Osteoblast (primary cell): ENCODE data around the gene CYSRT1. TPM values are rescaled to one million over a fixed set of nuclear protein-coding genes. Genes with fewer than 3 reads are reported as not detected.

Source experiments
- DNase-seq: peaks from one replicate; pipeline ENCODE4 v3.0.0; 2011; ENCODE audit warnings: low spot score, mixed read lengths; ENCODE audit not compliant: insufficient read length; ENCODE audit errors: missing footprints
- H2AFZ ChIP-seq: 2 replicates; pipeline ENCODE4 v1.6.0; 2011; ENCODE audit warnings: mild to moderate bottlenecking, low read length
- H3K27ac ChIP-seq: 2 replicates; pipeline ENCODE4 v1.5.1; 2011; ENCODE audit warnings: mild to moderate bottlenecking, low read depth, low read length, moderate library complexity
- H3K27me3 ChIP-seq: 2 replicates; pipeline ENCODE4 v1.6.0; 2012; ENCODE audit warnings: mild to moderate bottlenecking, control low read depth, inconsistent platforms, low read length, moderate library complexity; ENCODE audit not compliant: insufficient read depth
- H3K36me3 ChIP-seq: 2 replicates; pipeline ENCODE4 v1.5.1; 2011; ENCODE audit warnings: mild to moderate bottlenecking, low read length, control low read depth, moderate library complexity; ENCODE audit not compliant: insufficient read depth
- H3K4me1 ChIP-seq: 2 replicates; pipeline ENCODE4 v1.5.1; 2011; ENCODE audit warnings: mild to moderate bottlenecking, low read length, control low read depth, moderate library complexity; ENCODE audit not compliant: insufficient read depth
- H3K4me2 ChIP-seq: 2 replicates; pipeline ENCODE4 v1.6.0; 2011; ENCODE audit warnings: mild to moderate bottlenecking, low read length; ENCODE audit not compliant: insufficient read depth
- H3K4me3 ChIP-seq: fragments of 200-600 bp; sonication (generic); 3 replicates; pipeline ENCODE4 v1.5.1; 2012; ENCODE audit warnings: mild to moderate bottlenecking, low read length, inconsistent platforms; ENCODE audit not compliant: insufficient read depth
- H3K79me2 ChIP-seq: 2 replicates; pipeline ENCODE4 v1.6.0; 2012; ENCODE audit warnings: mild to moderate bottlenecking, low read length, control low read depth, inconsistent platforms; ENCODE audit not compliant: insufficient read depth
- H3K9me3 ChIP-seq: 2 replicates; pipeline ENCODE4 v1.5.1; 2011; ENCODE audit warnings: low read depth, low read length, control low read depth
- H4K20me1 ChIP-seq: 2 replicates; pipeline ENCODE4 v1.6.0; 2012; ENCODE audit warnings: mild to moderate bottlenecking, low read length, control low read depth; ENCODE audit not compliant: insufficient read depth
- total RNA-seq: library from RNA; depleted of rRNA; stranded (reverse); fragments of >200 nt; gene quantifications from 2 replicates; pipeline ENCODE4 v1.2.3, GENCODE V29; 2012
- TF ChIP-seq, protein P1 (sequence below): IDR thresholded peaks from 2 replicates; pipeline ENCODE4 v1.5.1; 2011; ENCODE audit warnings: mild to moderate bottlenecking, low read depth, low read length, moderate library complexity; ENCODE audit errors: extremely low read depth

Gene CYSRT1, protein sequence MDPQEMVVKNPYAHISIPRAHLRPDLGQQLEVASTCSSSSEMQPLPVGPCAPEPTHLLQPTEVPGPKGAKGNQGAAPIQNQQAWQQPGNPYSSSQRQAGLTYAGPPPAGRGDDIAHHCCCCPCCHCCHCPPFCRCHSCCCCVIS
- total RNA-seq: 1.1 and 1.5 TPM in 2 replicates

- DNase-seq: no peak
- Histone ChIP-seq H3K27me3 (no peaks in the 10 kb centered on the region), H3K9me3 (no peaks in the 10 kb centered on the region), H2AFZ (peak within 1 kb of the TSS; percentile 91), H4K20me1 (no peaks in the 10 kb centered on the region), H3K36me3 (no peaks in the 10 kb centered on the region), H3K4me2 (peak within 1 kb of the TSS; percentile 87), H3K4me3 (peak within 1 kb of the TSS; percentile 90), H3K79me2 (no peaks in the 10 kb centered on the region), H3K4me1 (peaks cover 9% of the 10 kb centered on the region), H3K27ac (peak within 1 kb of the TSS; percentile 86)
- TF ChIP-seq, protein P1, sequence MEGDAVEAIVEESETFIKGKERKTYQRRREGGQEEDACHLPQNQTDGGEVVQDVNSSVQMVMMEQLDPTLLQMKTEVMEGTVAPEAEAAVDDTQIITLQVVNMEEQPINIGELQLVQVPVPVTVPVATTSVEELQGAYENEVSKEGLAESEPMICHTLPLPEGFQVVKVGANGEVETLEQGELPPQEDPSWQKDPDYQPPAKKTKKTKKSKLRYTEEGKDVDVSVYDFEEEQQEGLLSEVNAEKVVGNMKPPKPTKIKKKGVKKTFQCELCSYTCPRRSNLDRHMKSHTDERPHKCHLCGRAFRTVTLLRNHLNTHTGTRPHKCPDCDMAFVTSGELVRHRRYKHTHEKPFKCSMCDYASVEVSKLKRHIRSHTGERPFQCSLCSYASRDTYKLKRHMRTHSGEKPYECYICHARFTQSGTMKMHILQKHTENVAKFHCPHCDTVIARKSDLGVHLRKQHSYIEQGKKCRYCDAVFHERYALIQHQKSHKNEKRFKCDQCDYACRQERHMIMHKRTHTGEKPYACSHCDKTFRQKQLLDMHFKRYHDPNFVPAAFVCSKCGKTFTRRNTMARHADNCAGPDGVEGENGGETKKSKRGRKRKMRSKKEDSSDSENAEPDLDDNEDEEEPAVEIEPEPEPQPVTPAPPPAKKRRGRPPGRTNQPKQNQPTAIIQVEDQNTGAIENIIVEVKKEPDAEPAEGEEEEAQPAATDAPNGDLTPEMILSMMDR: no peak
Measured at GRCh38 chr9:137224830-137225694, at the start of gene CYSRT1. TSS of gene CYSRT1 (plus strand) at chr9:137225174. CDS start at chr9:137225622, 448 bp downstream.

GRCh38 chr9:137175345-137175961 is 49.5 kb upstream of the CYSRT1 start:
- Histone ChIP-seq H4K20me1 (peaks cover 12% of the 10 kb centered on the region), H3K27ac (no peak overlapping the region), H3K79me2 (no peaks in the 10 kb centered on the region), H3K4me3 (no peak overlapping the region), H3K27me3 (peaks cover 6% of the 10 kb centered on the region), H2AFZ (no peak overlapping the region), H3K36me3 (peaks cover 5% of the 10 kb centered on the region), H3K4me1 (no peaks in the 10 kb centered on the region), H3K4me2 (no peak overlapping the region), H3K9me3 (no peaks in the 10 kb centered on the region)
- DNase-seq: peak; percentile 93
- TF ChIP-seq, protein P1: no peak

GRCh38 chr9:137176302-137177182 is 48.4 kb upstream of the CYSRT1 start:
- no peaks in the 10 kb centered on the region for H3K9me3 ChIP-seq
- TF ChIP-seq, protein P1: peak; percentile 59
- no peaks in the 10 kb centered on the region for H3K27me3 ChIP-seq
- peaks cover 12% of the 10 kb centered on the region for H4K20me1 ChIP-seq
- no peaks in the 10 kb centered on the region for H3K79me2 ChIP-seq
- no peak overlapping the region for H3K4me2 ChIP-seq
- peaks cover 5% of the 10 kb centered on the region for H3K36me3 ChIP-seq
- DNase-seq: peak; percentile 99
- no peak overlapping the region for H3K4me3 ChIP-seq
- no peak overlapping the region for H2AFZ ChIP-seq
- H3K27ac ChIP-seq: no peak overlapping the region
- H3K4me1 ChIP-seq: no peaks in the 10 kb centered on the region
